H1 (cell line): ENCODE measurements around the gene WDCP. TPM values are rescaled to one million over a fixed set of nuclear protein-coding genes. Genes with fewer than 3 reads are reported as not detected.

ENCODE experiments used
- ASH2L ChIP-seq: fragments of 200-600, 300-600 bp; sonication (generic); IDR thresholded peaks from one replicate; pipeline ENCODE4 v1.7.1; 2017; ENCODE audit warnings: low read length
- CEBPB ChIP-seq: IDR thresholded peaks from 2 replicates; pipeline ENCODE4 v1.6.1; 2012; ENCODE audit warnings: low read depth, low read length
- CHD7 ChIP-seq: fragments of 300-600 bp; sonication (generic); IDR thresholded peaks from 2 replicates; pipeline ENCODE4 v1.7.1; 2012; ENCODE audit warnings: low read length, moderate library complexity, mild to moderate bottlenecking, inconsistent platforms; ENCODE audit not compliant: insufficient replicate concordance
- HDAC2 ChIP-seq, 2 experiments: fragments of 300-600 bp in 1 of 2; sonication (generic) in 1 of 2; IDR thresholded peaks; 2 replicates each; pipeline ENCODE4 v1.6.1; 2011 to 2012; ENCODE audit warnings: low read depth in 2 of 2, low read length in 2 of 2, mild to moderate bottlenecking in 2 of 2, moderate library complexity in 2 of 2, borderline replicate concordance in 1 of 2, inconsistent platforms in 1 of 2
- JUN ChIP-seq: IDR thresholded peaks from 2 replicates; pipeline ENCODE4 v1.6.1; 2011; ENCODE audit warnings: low read depth, mild to moderate bottlenecking, improper control_type of control experiment, low read length
- NANOG ChIP-seq: IDR thresholded peaks from 2 replicates; pipeline ENCODE4 v1.6.1; 2011; ENCODE audit warnings: low read length, low read depth, mild to moderate bottlenecking, inconsistent platforms; ENCODE audit not compliant: insufficient read depth, poor library complexity, severe bottlenecking
- POLR2A ChIP-seq, 2 experiments: IDR thresholded peaks; 1 replicate in 1 of 2; 2 replicates in 1 of 2; pipeline ENCODE4 v1.6.1; 2011; ENCODE audit warnings: low read depth in 2 of 2, low read length in 2 of 2, mild to moderate bottlenecking in 2 of 2; ENCODE audit errors: control extremely low read depth in 1 of 2
- SIN3A ChIP-seq, 2 experiments: IDR thresholded peaks in 1 of 2; conservative IDR thresholded peaks in 1 of 2; 2 replicates each; pipeline ENCODE4 v1.6.1; 2011 to 2012; ENCODE audit warnings: low read length in 2 of 2, improper control_type of control experiment in 1 of 2, low read depth in 1 of 2, mild to moderate bottlenecking in 1 of 2
- SIRT6 ChIP-seq: IDR thresholded peaks from one replicate; pipeline ENCODE4 v1.7.1; 2012; ENCODE audit warnings: low read length, inconsistent platforms
- TAF1 ChIP-seq: IDR thresholded peaks from 2 replicates; pipeline ENCODE4 v1.6.1; 2011; ENCODE audit warnings: mild to moderate bottlenecking, low read depth, low read length
- polyA plus RNA-seq, 7 experiments: library from polyadenylated mRNA; depleted of rRNA in 3 of 7; stranded (reverse) in 5 of 7; unstranded in 2 of 7; fragments of >200 nt in 5 of 7; fragments of 200-250 nt in 2 of 7; gene quantifications; 1 replicate in 5 of 7; 2 replicates in 1 of 7; 4 replicates in 1 of 7; pipeline versions ENCODE4 v1.2.1 to v1.2.3, GENCODE V29; 2011 to 2013; ENCODE audit warnings: missing spikeins in 2 of 7, mixed read lengths in 2 of 7
- total RNA-seq: library from RNA; stranded (reverse); fragmentation: NEBNext Ultra II Directional; extraction: Animal tissue kit (Norgen Biotek cat#: 25700); gene quantifications from 2 replicates; pipeline ENCODE4 v1.2.1, GENCODE V29; 2021

The WDCP gene
- total and polyA plus RNA-seq, 2 of the 8 experiments (the other 6 are each of a cell fraction or from before 2014, with no cell fraction given), result 19.2 to 40.1 TPM

- TF ChIP-seq CHD7 (no peak), NANOG (no peak), TAF1 (0 out of 2 replicates have a peak, but pooled peaks have one; percentile 38), SIN3A (conservative IDR thresholded peaks at IDR 0.05 in 1 of 2, IDR thresholded peaks at IDR 0.05 in 1 of 2; ENCODE audit: low read depth in 1 of 2, low read length in 2 of 2) (peak in 1 of 2 experiments; percentile 71; a peak in 1 of 4 replicates), HDAC2 (IDR thresholded peaks at IDR 0.05; ENCODE audit: borderline replicate concordance in 1 of 2, low read depth in 2 of 2, low read length in 2 of 2) (no peak), SIRT6 (no peak), CEBPB (no peak), JUN (no peak), ASH2L (no peak), POLR2A (IDR thresholded peaks at IDR 0.05; ENCODE audit: control extremely low read depth in 1 of 2, low read depth in 2 of 2, low read length in 2 of 2) (peak; percentile 49 to 56)
Measured at GRCh38 chr2:24076849-24077534, 29.8 kb upstream of the WDCP start (continued).
